GM12878 (cell line): ENCODE data around the gene GRIK3. TPM values are rescaled to one million over a fixed set of nuclear protein-coding genes. Genes with fewer than 3 reads are reported as not detected.

Source experiments
- ATAC-seq: fragments of 200-7000 bp; cut with Tn5 transposase; 3 replicates; pipeline ENCODE4 v1.9.1; 2020; ENCODE audit warnings: mild to moderate bottlenecking, moderate library complexity
- BruUV-seq: library from RNA; stranded (reverse); fragments of 400-500 nt; replicated peaks from 2 replicates; lab custom pipeline; 2021; lab: Mats Ljungman, UMichigan
- CTCF ChIA-PET: fragments of 300-600 bp; sonication (Branson Sonifier 250); formaldehyde crosslinking; extraction: SDS; loops from one replicate; lab custom pipeline; 2021; ENCODE audit warnings: inconsistent platforms; lab: Yijun Ruan, JAX
- POLR2A ChIA-PET: fragments of 350-600 bp; formaldehyde crosslinking; extraction: SDS; loops from one replicate; lab custom pipeline; 2021; ENCODE audit warnings: inconsistent platforms; lab: Charles Lee
- RAD21 ChIA-PET: fragments of 300-600 bp; sonication (Branson Sonifier 250); formaldehyde crosslinking; loops from one replicate; lab custom pipeline; 2023; ENCODE audit warnings: antibody characterized with exemption; ENCODE audit not compliant: unreplicated experiment; lab: Charles Lee
- SMC1A ChIA-PET: fragments of 300-600 bp; sonication (Branson Sonifier 250); formaldehyde crosslinking; loops from one replicate; lab custom pipeline; 2023; ENCODE audit not compliant: unreplicated experiment, uncharacterized antibody; lab: Charles Lee
- DNase-seq: peaks from one replicate; pipeline ENCODE4 v3.0.0-alpha.2; 2011; ENCODE audit warnings: low read depth, low spot score
- FAIRE-seq: peaks from 3 replicates; lab custom pipeline; 2011; peaks lifted over from hg19 to GRCh38; lab: Jason Lieb, UNC
- H2AFZ ChIP-seq: 2 replicates; pipeline ENCODE4 v1.6.0; 2011; ENCODE audit warnings: low read depth, low read length, control low read depth; ENCODE audit not compliant: control insufficient read depth
- H3K27ac ChIP-seq: 2 replicates; pipeline ENCODE4 v1.5.1; 2011; ENCODE audit warnings: control low read depth; ENCODE audit not compliant: control insufficient read depth, insufficient read depth
- H3K27me3 ChIP-seq, 2 experiments: replicated peaks in 1 of 2; 2 replicates each; pipeline versions ENCODE4 v1.6.0 to v1.6.1; 2011; ENCODE audit warnings: low read length in 1 of 2; ENCODE audit not compliant: control insufficient read depth in 2 of 2, insufficient read depth in 2 of 2
- H3K36me3 ChIP-seq, 2 experiments: 2 replicates each; pipeline ENCODE4 v1.5.1; 2011; ENCODE audit warnings: low read length in 1 of 2; ENCODE audit not compliant: control insufficient read depth in 2 of 2, insufficient read depth in 2 of 2
- H3K4me1 ChIP-seq: 2 replicates; pipeline ENCODE4 v1.6.1; 2011; ENCODE audit warnings: mild to moderate bottlenecking, low read length, moderate library complexity, mixed read lengths; ENCODE audit not compliant: control insufficient read depth, insufficient read depth
- H3K4me2 ChIP-seq: 2 replicates; pipeline ENCODE4 v1.6.0; 2011; ENCODE audit warnings: control low read depth; ENCODE audit not compliant: control insufficient read depth, insufficient read depth
- H3K4me3 ChIP-seq: fragments of 200-600 bp; sonication (generic); 2 replicates; pipeline ENCODE4 v1.5.1; 2016
- H3K79me2 ChIP-seq: 2 replicates; pipeline ENCODE4 v1.6.0; 2011; ENCODE audit warnings: low read length; ENCODE audit not compliant: control insufficient read depth, insufficient read depth
- H3K9ac ChIP-seq: 2 replicates; pipeline ENCODE4 v1.8.0; 2011; ENCODE audit warnings: low read length, control low read depth, mixed read lengths; ENCODE audit not compliant: control insufficient read depth, insufficient read depth
- H3K9me3 ChIP-seq: replicated peaks from 3 replicates; pipeline ENCODE4 v1.5.1; 2011; ENCODE audit warnings: mild to moderate bottlenecking, low read length; ENCODE audit not compliant: control insufficient read depth, insufficient read depth
- H4K20me1 ChIP-seq: 2 replicates; pipeline ENCODE4 v1.6.0; 2011; ENCODE audit not compliant: control insufficient read depth, insufficient read depth
- BMI1 ChIP-seq: fragments of 450-650 bp; IDR thresholded peaks from 2 replicates; pipeline ENCODE4 v1.6.1; 2016; ENCODE audit warnings: mild to moderate bottlenecking, moderate library complexity, borderline replicate concordance
- CUX1 ChIP-seq: IDR thresholded peaks from 2 replicates; pipeline ENCODE4 v1.6.1; 2012; ENCODE audit warnings: improper control_type of control experiment, low read depth, low read length; ENCODE audit not compliant: insufficient replicate concordance
- DPF2 ChIP-seq: fragments of 450-650 bp; IDR thresholded peaks from 2 replicates; pipeline ENCODE4 v1.6.1; 2017; ENCODE audit warnings: mild to moderate bottlenecking
- FOXK2 ChIP-seq: fragments of 450-650 bp; IDR thresholded peaks from 2 replicates; pipeline ENCODE4 v1.6.1; 2017; ENCODE audit warnings: mild to moderate bottlenecking, moderate library complexity
- HSF1 ChIP-seq: fragments of 150-350 bp; IDR thresholded peaks from 2 replicates; pipeline ENCODE4 v1.6.1; 2014; ENCODE audit warnings: mild to moderate bottlenecking, low read depth, low read length
- PAX8 ChIP-seq: fragments of 450-650 bp; IDR thresholded peaks from 2 replicates; pipeline ENCODE4 v1.6.1; 2017; ENCODE audit warnings: mild to moderate bottlenecking, moderate library complexity
- POLR2AphosphoS2 ChIP-seq: IDR thresholded peaks from 2 replicates; pipeline ENCODE4 v1.6.1; 2011; ENCODE audit warnings: low read depth, mild to moderate bottlenecking, low read length, improper control_type of control experiment, moderate library complexity
- PRDM15 ChIP-seq: fragments of 450-650 bp; formaldehyde crosslinking; IDR thresholded peaks from 2 replicates; pipeline ENCODE4 v1.4.0; 2020; ENCODE audit warnings: mild to moderate bottlenecking, moderate library complexity
- RUNX3 ChIP-seq: IDR thresholded peaks from 2 replicates; pipeline ENCODE4 v1.6.1; 2012; ENCODE audit warnings: low read length, inconsistent platforms
- TCF3 ChIP-seq: IDR thresholded peaks from 2 replicates; pipeline ENCODE4 v1.6.1; 2012; ENCODE audit warnings: low read depth, mild to moderate bottlenecking, low read length, borderline replicate concordance; ENCODE audit not compliant: insufficient read depth
- ZBTB4 ChIP-seq: fragments of 450-650 bp; formaldehyde crosslinking; IDR thresholded peaks from 2 replicates; pipeline ENCODE4 v1.4.0; 2022; ENCODE audit warnings: mild to moderate bottlenecking, moderate library complexity
- WGBS: methylation state at CpG from one replicate; pipeline ENCODE4 v1.1.6; 2016; ENCODE audit warnings: low lambda C conversion rate; ENCODE audit not compliant: insufficient replicate concordance, insufficient coverage; ENCODE audit errors: missing lambda C conversion rate; 5-methylcytosine and 5-hydroxymethylcytosine counted together
- in situ Hi-C: fragments of 300-500 bp; cut with MboI; formaldehyde crosslinking; loops from 9 replicates; pipeline ENCODE4 v1.14.3; 2018; ENCODE audit warnings: mixed read lengths
- intact Hi-C: fragments of 100-400 bp; cut with micrococcal nuclease; formaldehyde crosslinking; loops from one replicate; pipeline ENCODE4 v1.14.2; 2022; ENCODE audit not compliant: unreplicated experiment
- polyA plus RNA-seq, 11 experiments: library from polyadenylated mRNA; depleted of rRNA in 4 of 11; unstranded in 6 of 11; stranded (reverse) in 5 of 11; fragments of >200 nt; fragmentation: Nextera tagmentation in 4 of 11; fragmentation: Illumina TruSeq in 1 of 11; extraction: Ambion mirVana in 4 of 11; extraction: Trizol in 1 of 11; gene quantifications; 1 replicate in 1 of 11; 2 replicates in 10 of 11; pipeline versions ENCODE4 v1.2.1 to v1.2.3, GENCODE V29; 2011 to 2016; ENCODE audit warnings: inconsistent platforms in 2 of 11, missing spikeins in 2 of 11, low read depth in 1 of 11
- total RNA-seq, 4 experiments: library from RNA; depleted of rRNA in 3 of 4; stranded (reverse); fragments of >200 nt in 3 of 4; fragmentation: Illumina TruSeq in 1 of 4; extraction: Trizol in 1 of 4; gene quantifications; 2 replicates each; pipeline versions ENCODE4 v1.2.1 to v1.2.3, GENCODE V29; 2013 to 2021

The GRIK3 gene
- total and polyA plus RNA-seq, 10 of the 15 experiments (the other 5 are each of a cell fraction or from before 2014, with no cell fraction given), result not detected

- no peak for ATAC-seq
- intact Hi-C loops, result no loop called here
Observed at GRCh38 chr1:37068260-37068659, 33.9 kb upstream of the GRIK3 start.

More at GRCh38 chr1:37068260-37068659, 33.9 kb upstream of the GRIK3 start:
- no peak for TF ChIP-seq ZBTB4 (CRISPR knock-in tag)
- no peak for TF ChIP-seq PRDM15 (CRISPR knock-in tag)
- no peak for TF ChIP-seq TCF3
- TF ChIP-seq HSF1, result no peak
- TF ChIP-seq BMI1, result no peak
- no peak for TF ChIP-seq DPF2
- TF ChIP-seq POLR2AphosphoS2, result no peak
- TF ChIP-seq FOXK2, result no peak
- no peak for TF ChIP-seq CUX1
- no peak for TF ChIP-seq RUNX3
- no peak for TF ChIP-seq PAX8
- Histone ChIP-seq H3K79me2 (no peaks in the 10 kb centered on the region), H3K9me3 (no peaks in the 10 kb centered on the region), H3K27me3 (peaks cover 2 to 8% of the 10 kb centered on the region in 2 experiments; a peak in 2 of 4 replicates), H3K9ac (no peak overlapping the region), H3K36me3 (no peaks in the 10 kb centered on the region), H3K27ac (no peak overlapping the region), H2AFZ (no peak overlapping the region), H4K20me1 (no peaks in the 10 kb centered on the region), H3K4me1 (no peaks in the 10 kb centered on the region), H3K4me2 (no peak overlapping the region), H3K4me3 (no peak overlapping the region)
- SMC1A ChIA-PET, result no interaction called here
- POLR2A ChIA-PET, result no interaction called here
- no peak for DNase-seq
- RAD21 ChIA-PET, result no interaction called here
- no peak for FAIRE-seq
- in situ Hi-C loops, result no loop called here
- CTCF ChIA-PET, result no interaction called here
- no TSS peak for BruUV-seq
- 0% methylated on average over 3 of the region's 3 CpGs for WGBS
